Mammary epithelial cell (primary cell): ENCODE data around the gene KRTAP23-1.

Experiments used
- EZH2 ChIP-seq: IDR thresholded peaks from 2 replicates; pipeline ENCODE4 v1.6.1; 2012; ENCODE audit warnings: low read length, inconsistent platforms, borderline replicate concordance
- TF ChIP-seq, protein P1 (sequence below), 2 donors: IDR thresholded peaks in 1 of 2; conservative IDR thresholded peaks in 1 of 2; 2 replicates each; pipeline ENCODE4 v1.5.1; 2011 to 2012; ENCODE audit warnings: inconsistent platforms in 2 of 2, low read length in 2 of 2, mild to moderate bottlenecking in 2 of 2, control low read depth in 1 of 2, low read depth in 1 of 2; ENCODE audit not compliant: insufficient read depth in 1 of 2; ENCODE audit errors: extremely low read depth in 1 of 2

DNA sequence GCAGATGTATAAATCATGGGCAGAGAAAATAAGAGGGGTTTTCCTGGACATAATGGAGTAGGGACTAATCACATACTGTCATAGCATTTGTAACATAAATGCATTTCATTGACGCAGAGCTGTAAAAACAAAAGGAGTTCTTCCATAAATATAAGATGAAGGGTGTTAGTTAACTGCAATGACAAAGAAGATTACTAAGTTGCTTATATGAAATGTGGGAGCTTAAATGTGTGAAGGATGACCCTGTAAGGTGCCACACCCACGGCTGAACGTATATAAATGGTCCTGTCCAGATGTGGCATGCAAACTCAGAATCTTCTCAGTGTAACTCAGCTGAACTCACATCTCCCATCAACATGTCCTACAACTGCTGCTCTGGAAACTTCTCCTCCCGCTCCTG is 47.3 kb upstream of the KRTAP23-1 start, which contains the start of gene KRTAP13-1:
- TF ChIP-seq, protein P1, sequence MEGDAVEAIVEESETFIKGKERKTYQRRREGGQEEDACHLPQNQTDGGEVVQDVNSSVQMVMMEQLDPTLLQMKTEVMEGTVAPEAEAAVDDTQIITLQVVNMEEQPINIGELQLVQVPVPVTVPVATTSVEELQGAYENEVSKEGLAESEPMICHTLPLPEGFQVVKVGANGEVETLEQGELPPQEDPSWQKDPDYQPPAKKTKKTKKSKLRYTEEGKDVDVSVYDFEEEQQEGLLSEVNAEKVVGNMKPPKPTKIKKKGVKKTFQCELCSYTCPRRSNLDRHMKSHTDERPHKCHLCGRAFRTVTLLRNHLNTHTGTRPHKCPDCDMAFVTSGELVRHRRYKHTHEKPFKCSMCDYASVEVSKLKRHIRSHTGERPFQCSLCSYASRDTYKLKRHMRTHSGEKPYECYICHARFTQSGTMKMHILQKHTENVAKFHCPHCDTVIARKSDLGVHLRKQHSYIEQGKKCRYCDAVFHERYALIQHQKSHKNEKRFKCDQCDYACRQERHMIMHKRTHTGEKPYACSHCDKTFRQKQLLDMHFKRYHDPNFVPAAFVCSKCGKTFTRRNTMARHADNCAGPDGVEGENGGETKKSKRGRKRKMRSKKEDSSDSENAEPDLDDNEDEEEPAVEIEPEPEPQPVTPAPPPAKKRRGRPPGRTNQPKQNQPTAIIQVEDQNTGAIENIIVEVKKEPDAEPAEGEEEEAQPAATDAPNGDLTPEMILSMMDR (conservative IDR thresholded peaks at IDR 0.05 in 1 of 2, IDR thresholded peaks at IDR 0.05 in 1 of 2; ENCODE audit: extremely low read depth in 1 of 2, insufficient read depth in 1 of 2, low read depth in 1 of 2, low read length in 2 of 2): no peak
- TF ChIP-seq EZH2: no peak
